ENCODE data around the gene SNRNP200.
"Not testable (repeated sequence)": the region's sequence is repeated elsewhere in the genome, so short reads cannot be mapped to it uniquely, and the experiment has no call there.

SNRNP200 gene

GRCh38 chr2:96325041-96325883 lies 19.9 kb upstream of the SNRNP200 start, which contains the start of gene ITPRIPL1:
TSS of gene ITPRIPL1 (plus strand) at chr2:96325317. CDS start at chr2:96325840, 523 bp downstream.
- peak; percentile 31 for DNase-seq

- DNase-seq: no peak
Measured at GRCh38 chr2:96324721-96325040, 19.3 kb upstream of the SNRNP200 start.

- no peak for DNase-seq
Measured at GRCh38 chr2:96323849-96324248, 18.5 kb upstream of the SNRNP200 start.

GRCh38 chr2:96320728-96321622 lies 15.6 kb upstream of the SNRNP200 start:
- no peak for DNase-seq

GRCh38 chr2:96320326-96320725 lies 15.0 kb upstream of the SNRNP200 start:
- no peak for DNase-seq

GRCh38 chr2:96319396-96319795 lies 14.1 kb upstream of the SNRNP200 start:
- DNase-seq: no peak

- no peak for DNase-seq
Measured at GRCh38 chr2:96318723-96319122, 13.4 kb upstream of the SNRNP200 start.

GRCh38 chr2:96317584-96317997 lies 12.2 kb upstream of the SNRNP200 start:
- no peak for DNase-seq

- no peak for DNase-seq
Measured at GRCh38 chr2:96316999-96317398, 11.7 kb upstream of the SNRNP200 start.

- DNase-seq: peak; percentile 33
Measured at GRCh38 chr2:96315400-96316071, 10.2 kb upstream of the SNRNP200 start.

GRCh38 chr2:96315005-96315399 lies 9.7 kb upstream of the SNRNP200 start:
- no peak for DNase-seq

GRCh38 chr2:96308248-96308647 lies 2.9 kb upstream of the SNRNP200 start:
- no peak for DNase-seq

GRCh38 chr2:96306370-96306769 lies 1.0 kb upstream of the SNRNP200 start:
- DNase-seq: no peak

GRCh38 chr2:96305979-96306308 lies 598 bp upstream of the SNRNP200 start:
- DNase-seq: no peak

GRCh38 chr2:96304606-96305005 lies 740 bp downstream of the SNRNP200 start:
- DNase-seq: no peak

- no peak for DNase-seq
Measured at GRCh38 chr2:96301865-96302264, 3.5 kb downstream of the SNRNP200 start.

- DNase-seq: no peak
Measured at GRCh38 chr2:96296925-96297324, 8.4 kb downstream of the SNRNP200 start.

- DNase-seq: not testable (repeated sequence)
Measured at GRCh38 chr2:96294271-96294670, 11.1 kb downstream of the SNRNP200 start.

GRCh38 chr2:96291751-96292150 lies 13.6 kb downstream of the SNRNP200 start:
- DNase-seq: no peak

- no peak for DNase-seq
Measured at GRCh38 chr2:96287273-96287856, 18.0 kb downstream of the SNRNP200 start.

GRCh38 chr2:96276787-96277499 lies 28.4 kb downstream of the SNRNP200 start:
- DNase-seq: no peak

GRCh38 chr2:96274355-96275056 lies 30.8 kb downstream of the SNRNP200 start:
- DNase-seq: no peak

Measured in CD4-positive, alpha-beta T cell treated with Interleukin-21 for 1 hour (primary cell).